Mesendoderm (in vitro differentiated cells): ENCODE results near the gene TRIM40.

Experiments used
- DNase-seq: peaks from one replicate; pipeline ENCODE4 v3.0.0; 2013
- H2AK5ac ChIP-seq: 2 replicates; pipeline ENCODE4 v1.6.1; 2013; ENCODE audit warnings: low read length, inconsistent platforms
- H2BK120ac ChIP-seq: 2 replicates; pipeline ENCODE4 v1.6.1; 2013; ENCODE audit warnings: low read depth, mild to moderate bottlenecking, low read length, moderate library complexity, mixed read lengths
- H2BK15ac ChIP-seq: replicated peaks from 2 replicates; pipeline ENCODE4 v1.6.1; 2013; ENCODE audit warnings: low read depth, mild to moderate bottlenecking, moderate library complexity
- H2BK5ac ChIP-seq: 2 replicates; pipeline ENCODE4 v1.6.1; 2013; ENCODE audit warnings: low read length, inconsistent platforms
- H3K18ac ChIP-seq: 2 replicates; pipeline ENCODE4 v1.6.1; 2013; ENCODE audit warnings: mild to moderate bottlenecking, low read length, mixed read lengths
- H3K23ac ChIP-seq: one replicate; pipeline ENCODE4 v1.6.1; 2013; ENCODE audit warnings: low read length
- H3K27ac ChIP-seq: 2 replicates; pipeline ENCODE4 v1.5.1; 2013; ENCODE audit warnings: low read depth, mild to moderate bottlenecking, inconsistent platforms, low read length, moderate library complexity
- H3K27me3 ChIP-seq: 2 replicates; pipeline ENCODE4 v1.6.1; 2013; ENCODE audit warnings: low read length, control low read depth, mild to moderate bottlenecking, inconsistent platforms; ENCODE audit not compliant: insufficient read depth, poor library complexity
- H3K36me3 ChIP-seq: 2 replicates; pipeline ENCODE4 v1.6.1; 2013; ENCODE audit warnings: low read length, inconsistent platforms; ENCODE audit not compliant: control insufficient read depth, insufficient read depth
- H3K4ac ChIP-seq: one replicate; pipeline ENCODE4 v1.6.1; 2013; ENCODE audit warnings: low read depth, mild to moderate bottlenecking, low read length, moderate library complexity
- H3K4me1 ChIP-seq: 2 replicates; pipeline ENCODE4 v1.6.1; 2013; ENCODE audit warnings: low read depth, low read length, inconsistent platforms; ENCODE audit not compliant: control insufficient read depth
- H3K4me2 ChIP-seq: 2 replicates; pipeline ENCODE4 v1.6.1; 2013; ENCODE audit warnings: low read length
- H3K4me3 ChIP-seq: 2 replicates; pipeline ENCODE4 v1.5.1; 2013; ENCODE audit warnings: mild to moderate bottlenecking, low read length
- H3K56ac ChIP-seq: one replicate; pipeline ENCODE4 v1.6.1; 2013; ENCODE audit warnings: low read length
- H3K79me1 ChIP-seq: 2 replicates; pipeline ENCODE4 v1.6.1; 2013; ENCODE audit warnings: low read length, inconsistent platforms
- H3K79me2 ChIP-seq: 2 replicates; pipeline ENCODE4 v1.6.1; 2013; ENCODE audit warnings: mild to moderate bottlenecking, low read length; ENCODE audit not compliant: control insufficient read depth, insufficient read depth
- H3K9ac ChIP-seq: 2 replicates; pipeline ENCODE4 v1.6.1; 2013; ENCODE audit warnings: low read length, inconsistent platforms
- H4K5ac ChIP-seq: one replicate; pipeline ENCODE4 v1.6.1; 2013; ENCODE audit warnings: low read length
- H4K8ac ChIP-seq: one replicate; pipeline ENCODE4 v1.6.1; 2013; ENCODE audit warnings: low read depth, mild to moderate bottlenecking, control low read depth, low read length, moderate library complexity
- WGBS: extraction: QIAGEN DNeasy Blood & Tissue Kit; methylation state at CpG from one replicate; pipeline ENCODE4 v1.1.7; 2013; ENCODE audit warnings: low lambda C conversion rate, missing lambda C conversion rate; ENCODE audit not compliant: insufficient coverage; ENCODE audit errors: extremely low coverage; 5-methylcytosine and 5-hydroxymethylcytosine counted together

The TRIM40 gene

GRCh38 chr6:30167101-30167500 lies 31.2 kb downstream of the TRIM40 start:
- H3K18ac ChIP-seq, result no peak overlapping the region
- H3K4me1 ChIP-seq, result no peaks in the 10 kb centered on the region
- peaks cover 6% of the 10 kb centered on the region for H3K27me3 ChIP-seq
- no peak overlapping the region for H2BK120ac ChIP-seq
- H3K36me3 ChIP-seq, result no peaks in the 10 kb centered on the region
- H3K27ac ChIP-seq, result no peak overlapping the region
- no peak overlapping the region for H3K4me2 ChIP-seq
- H3K56ac ChIP-seq, result no peak overlapping the region
- no peak overlapping the region for H4K8ac ChIP-seq
- H3K79me2 ChIP-seq, result no peaks in the 10 kb centered on the region
- no peak overlapping the region for H3K4ac ChIP-seq
- H3K79me1 ChIP-seq, result no peaks in the 10 kb centered on the region
- no CpG with 5 or more reads among the region's 6 CpGs for WGBS
- no peak overlapping the region for H2BK15ac ChIP-seq
- no peak overlapping the region for H4K5ac ChIP-seq
- DNase-seq, result no peak
- no peak overlapping the region for H3K9ac ChIP-seq
- no peak overlapping the region for H3K4me3 ChIP-seq
- no peak overlapping the region for H2BK5ac ChIP-seq
- H3K23ac ChIP-seq, result no peak overlapping the region
- no peak overlapping the region for H2AK5ac ChIP-seq

GRCh38 chr6:30168741-30169140 lies 32.8 kb downstream of the TRIM40 start:
- no peak overlapping the region for H3K18ac ChIP-seq
- H3K4me1 ChIP-seq, result no peaks in the 10 kb centered on the region
- H3K27me3 ChIP-seq, result peaks cover 12% of the 10 kb centered on the region
- H4K5ac ChIP-seq, result no peak overlapping the region
- no peak overlapping the region for H3K4ac ChIP-seq
- no peak overlapping the region for H3K9ac ChIP-seq
- no peak overlapping the region for H3K23ac ChIP-seq
- no peak overlapping the region for H2BK120ac ChIP-seq
- H3K4me2 ChIP-seq, result no peak overlapping the region
- no peaks in the 10 kb centered on the region for H3K36me3 ChIP-seq
- no peak for DNase-seq
- H2BK15ac ChIP-seq, result no peak overlapping the region
- no peak overlapping the region for H2BK5ac ChIP-seq
- no CpG with 5 or more reads among the region's 1 CpG for WGBS
- H3K79me1 ChIP-seq, result no peaks in the 10 kb centered on the region
- no peak overlapping the region for H2AK5ac ChIP-seq
- H3K27ac ChIP-seq, result no peak overlapping the region
- H4K8ac ChIP-seq, result no peak overlapping the region
- no peak overlapping the region for H3K56ac ChIP-seq
- H3K79me2 ChIP-seq, result no peaks in the 10 kb centered on the region
- H3K4me3 ChIP-seq, result no peak overlapping the region

- Histone ChIP-seq H3K4ac (no peak overlapping the region), H4K5ac (no peak overlapping the region), H2BK120ac (no peak overlapping the region), H2BK5ac (no peak overlapping the region), H3K23ac (no peak overlapping the region), H3K18ac (no peak overlapping the region), H3K79me2 (no peaks in the 10 kb centered on the region), H2BK15ac (no peak overlapping the region), H3K27me3 (peaks cover 13% of the 10 kb centered on the region), H3K4me3 (no peak overlapping the region), H2AK5ac (no peak overlapping the region), H4K8ac (no peak overlapping the region), H3K9ac (no peak overlapping the region), H3K27ac (no peak overlapping the region), H3K56ac (no peak overlapping the region), H3K36me3 (no peaks in the 10 kb centered on the region), H3K79me1 (no peaks in the 10 kb centered on the region), H3K4me1 (no peaks in the 10 kb centered on the region), H3K4me2 (no peak overlapping the region)
- DNase-seq, result peak; percentile 67
- no CpG with 5 or more reads among the region's 7 CpGs for WGBS
Measured at GRCh38 chr6:30169658-30170614, 34.0 kb downstream of the TRIM40 start.

- Histone ChIP-seq H3K9ac (peak overlapping the region; percentile 31), H4K5ac (no peak overlapping the region), H3K18ac (no peak overlapping the region), H3K27ac (no peak overlapping the region), H3K56ac (peak overlapping the region; percentile 69), H3K36me3 (no peaks in the 10 kb centered on the region), H2AK5ac (no peak overlapping the region), H2BK120ac (no peak overlapping the region), H3K79me2 (no peaks in the 10 kb centered on the region), H3K4me2 (peak overlapping the region; percentile 64), H4K8ac (no peak overlapping the region), H3K4me3 (peak overlapping the region; percentile 5), H3K79me1 (no peaks in the 10 kb centered on the region), H2BK15ac (no peak overlapping the region), H3K27me3 (peaks cover 13% of the 10 kb centered on the region), H2BK5ac (no peak overlapping the region), H3K4me1 (no peaks in the 10 kb centered on the region), H3K4ac (no peak overlapping the region), H3K23ac (no peak overlapping the region)
- no CpG with 5 or more reads among the region's 62 CpGs for WGBS
- peak; percentile 86 for DNase-seq
Measured at GRCh38 chr6:30171677-30172471, 35.9 kb downstream of the TRIM40 start.

GRCh38 chr6:30172681-30173080 lies 36.7 kb downstream of the TRIM40 start:
- no peak overlapping the region for H3K4me2 ChIP-seq
- WGBS, result no CpG with 5 or more reads among the region's 4 CpGs
- no peak overlapping the region for H4K5ac ChIP-seq
- H3K79me2 ChIP-seq, result no peaks in the 10 kb centered on the region
- no peaks in the 10 kb centered on the region for H3K79me1 ChIP-seq
- no peaks in the 10 kb centered on the region for H3K36me3 ChIP-seq
- H3K4ac ChIP-seq, result no peak overlapping the region
- H3K18ac ChIP-seq, result no peak overlapping the region
- H3K4me3 ChIP-seq, result no peak overlapping the region
- H2AK5ac ChIP-seq, result no peak overlapping the region
- H3K27me3 ChIP-seq, result peaks cover 13% of the 10 kb centered on the region
- H4K8ac ChIP-seq, result no peak overlapping the region
- no peak overlapping the region for H2BK15ac ChIP-seq
- no peak for DNase-seq
- H3K56ac ChIP-seq, result no peak overlapping the region
- H2BK5ac ChIP-seq, result no peak overlapping the region
- H3K23ac ChIP-seq, result no peak overlapping the region
- H2BK120ac ChIP-seq, result no peak overlapping the region
- no peaks in the 10 kb centered on the region for H3K4me1 ChIP-seq
- H3K9ac ChIP-seq, result no peak overlapping the region
- H3K27ac ChIP-seq, result no peak overlapping the region
